Ishikawa (cell line): ENCODE measurements around the gene TBC1D14.

ENCODE experiments used
- CEBPB ChIP-seq: IDR thresholded peaks from 2 replicates; pipeline ENCODE4 v1.6.1; 2012
- CREB1 ChIP-seq: IDR thresholded peaks from 2 replicates; pipeline ENCODE4 v1.6.1; 2012; ENCODE audit warnings: low read depth
- EGR1 ChIP-seq: IDR thresholded peaks from 2 replicates; pipeline ENCODE4 v1.6.1; 2012
- EP300 ChIP-seq: IDR thresholded peaks from 2 replicates; pipeline ENCODE4 v1.6.1; 2012; ENCODE audit warnings: borderline replicate concordance
- FOXM1 ChIP-seq: IDR thresholded peaks from 2 replicates; pipeline ENCODE4 v1.6.1; 2012; ENCODE audit warnings: low read depth, borderline replicate concordance
- MAX ChIP-seq: IDR thresholded peaks from 2 replicates; pipeline ENCODE4 v1.6.1; 2012
- NFIC ChIP-seq: IDR thresholded peaks from 2 replicates; pipeline ENCODE4 v1.6.1; 2012
- RAD21 ChIP-seq: IDR thresholded peaks from 2 replicates; pipeline ENCODE4 v1.6.1; 2012; ENCODE audit warnings: low read depth
- REST ChIP-seq: IDR thresholded peaks from 2 replicates; pipeline ENCODE4 v1.6.1; 2012; ENCODE audit warnings: low read depth, mild to moderate bottlenecking
- TAF1 ChIP-seq: IDR thresholded peaks from 2 replicates; pipeline ENCODE4 v1.6.1; 2012; ENCODE audit warnings: low read depth, mild to moderate bottlenecking
- TCF12 ChIP-seq: IDR thresholded peaks from 2 replicates; pipeline ENCODE4 v1.6.1; 2012; ENCODE audit warnings: low read depth
- TEAD4 ChIP-seq: IDR thresholded peaks from 2 replicates; pipeline ENCODE4 v1.6.1; 2012
- USF1 ChIP-seq: IDR thresholded peaks from 2 replicates; pipeline ENCODE4 v1.6.1; 2012
- YY1 ChIP-seq: IDR thresholded peaks from 2 replicates; pipeline ENCODE4 v1.6.1; 2012; ENCODE audit warnings: low read depth
- ZBTB7A ChIP-seq: IDR thresholded peaks from 2 replicates; pipeline ENCODE4 v1.6.1; 2012; ENCODE audit warnings: low read depth

Gene TBC1D14

GRCh38 chr4:7049739-7050138 is 140.1 kb downstream of the TBC1D14 start:
- no peak for TF ChIP-seq MAX
- TF ChIP-seq YY1 = no peak
- no peak for TF ChIP-seq TEAD4
- no peak for TF ChIP-seq RAD21
- no peak for TF ChIP-seq EP300
- no peak for TF ChIP-seq FOXM1
- TF ChIP-seq TAF1 = no peak
- TF ChIP-seq USF1 = no peak
- no peak for TF ChIP-seq NFIC
- no peak for TF ChIP-seq CREB1
- no peak for TF ChIP-seq ZBTB7A
- TF ChIP-seq CEBPB = no peak
- TF ChIP-seq EGR1 = no peak

- TF ChIP-seq TCF12 (no peak), NFIC (no peak), USF1 (no peak), RAD21 (no peak), FOXM1 (no peak), MAX (no peak), CEBPB (no peak), TEAD4 (no peak), EP300 (no peak), REST (no peak), ZBTB7A (no peak), CREB1 (no peak), TAF1 (no peak), YY1 (no peak), EGR1 (no peak)
Observed at GRCh38 chr4:7050481-7051143, 141.0 kb downstream of the TBC1D14 start.

GRCh38 chr4:7051144-7051495 is 141.5 kb downstream of the TBC1D14 start:
- TF ChIP-seq CREB1 (no peak), REST (no peak), RAD21 (no peak), USF1 (no peak), TEAD4 (no peak)

GRCh38 chr4:7051905-7052304 is 142.3 kb downstream of the TBC1D14 start:
- no peak for TF ChIP-seq NFIC
- no peak for TF ChIP-seq TAF1
- TF ChIP-seq USF1 = no peak
- no peak for TF ChIP-seq YY1
- no peak for TF ChIP-seq CEBPB
- TF ChIP-seq TEAD4 = no peak
- no peak for TF ChIP-seq TCF12
- no peak for TF ChIP-seq FOXM1
- no peak for TF ChIP-seq REST
- no peak for TF ChIP-seq RAD21
- no peak for TF ChIP-seq MAX
- no peak for TF ChIP-seq EGR1
- TF ChIP-seq CREB1 = no peak
- no peak for TF ChIP-seq ZBTB7A
- TF ChIP-seq EP300 = no peak
